GM19468 (cell line): Measurements from ENCODE around the gene RCHY1.

Experiments used
- ATAC-seq: cut with Tn5 transposase; IDR thresholded peaks from one replicate; pipeline ENCODE4 v1.9.1; 2021; ENCODE audit warnings: mild to moderate bottlenecking, moderate library complexity, moderate number of reproducible peaks; ENCODE audit not compliant: unreplicated experiment; ENCODE audit errors: extremely low read depth

RCHY1 gene

DNA sequence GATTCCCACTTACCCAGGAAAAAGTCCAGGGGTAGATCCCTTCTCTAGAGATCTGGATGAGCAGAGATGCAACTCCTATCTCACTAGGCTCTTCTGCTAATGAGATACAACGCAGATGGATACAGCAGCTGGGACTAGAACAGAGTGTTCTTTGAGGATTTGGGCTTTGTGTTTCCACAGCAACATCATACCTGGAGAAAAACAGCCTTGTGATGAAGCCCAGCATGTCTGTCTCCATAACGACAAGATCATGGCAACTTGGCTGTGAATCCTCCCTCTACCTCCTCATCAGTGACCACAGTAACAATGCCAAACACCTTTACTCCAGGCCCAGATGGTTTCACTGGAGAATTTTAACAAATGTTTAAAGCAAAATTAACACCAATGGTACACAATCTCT, 80.1 kb downstream of the RCHY1 start:
- no peak for ATAC-seq

DNA sequence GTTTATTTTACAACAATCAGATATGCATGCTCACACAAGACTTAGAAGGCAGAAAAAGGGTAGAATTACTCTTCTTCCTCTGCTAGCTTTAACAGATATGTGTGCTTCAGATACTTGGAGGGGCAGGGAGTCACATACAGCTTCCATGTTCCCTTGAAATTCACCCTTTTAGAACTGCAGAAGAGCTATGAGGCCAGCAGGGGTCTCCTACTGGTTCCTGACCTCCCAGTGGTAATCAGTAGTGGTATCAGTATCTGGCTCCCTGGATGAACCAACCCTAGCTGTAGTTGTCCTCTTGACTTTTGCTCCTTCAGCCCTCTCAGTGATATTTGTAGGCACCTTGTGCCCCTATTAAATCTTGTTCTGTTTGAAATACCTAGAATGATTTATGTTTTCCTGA, 81.5 kb downstream of the RCHY1 start:
- ATAC-seq = no peak

DNA sequence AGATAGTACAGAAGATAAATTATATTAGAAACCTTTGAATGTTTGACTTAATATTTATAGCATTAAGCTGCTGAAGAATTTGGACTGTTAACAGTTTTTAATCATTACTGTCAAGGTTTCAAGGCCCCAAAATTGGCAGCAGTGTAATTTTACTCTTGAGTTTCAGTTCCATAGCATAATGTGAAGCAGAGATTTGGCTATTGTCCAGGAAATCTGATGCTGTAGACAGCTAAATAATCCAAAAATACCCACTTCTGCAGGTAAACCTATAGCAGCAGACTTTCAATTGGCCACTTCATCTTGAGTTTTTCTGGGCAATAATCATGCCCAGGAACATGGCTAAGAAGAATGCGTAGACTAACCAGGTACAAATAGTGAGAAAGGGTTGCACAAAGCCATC, 85.0 kb downstream of the RCHY1 start:
- no peak for ATAC-seq
